Mesenchymal stem cell (in vitro differentiated cells and primary cell): ENCODE data around the gene INAFM2.

Experiments
- DNase-seq: peaks from one replicate; pipeline ENCODE4 v3.0.0-alpha.2; 2013
- H2AFZ ChIP-seq: one replicate; pipeline ENCODE4 v1.6.1; 2013; ENCODE audit warnings: low read depth, mild to moderate bottlenecking, control low read depth, inconsistent platforms, low read length, moderate library complexity
- H2AK5ac ChIP-seq: 2 replicates; pipeline ENCODE4 v1.6.1; 2013; ENCODE audit warnings: low read length, moderate library complexity, mild to moderate bottlenecking, inconsistent platforms; ENCODE audit not compliant: severe bottlenecking
- H2BK120ac ChIP-seq: one replicate; pipeline ENCODE4 v1.6.1; 2013; ENCODE audit warnings: low read depth, mild to moderate bottlenecking, inconsistent platforms, low read length, moderate library complexity
- H2BK12ac ChIP-seq, 2 experiments: one replicate each; pipeline ENCODE4 v1.6.1; 2013; ENCODE audit warnings: inconsistent platforms in 2 of 2, low read length in 2 of 2, mild to moderate bottlenecking in 2 of 2, moderate library complexity in 2 of 2, control low read depth in 1 of 2
- H2BK15ac ChIP-seq: one replicate; pipeline ENCODE4 v1.6.1; 2013; ENCODE audit warnings: mild to moderate bottlenecking, low read depth, inconsistent platforms; ENCODE audit not compliant: poor library complexity, severe bottlenecking
- H2BK5ac ChIP-seq: 2 replicates; pipeline ENCODE4 v1.6.1; 2013; ENCODE audit warnings: low read depth, mild to moderate bottlenecking, low read length, control low read depth, inconsistent platforms; ENCODE audit not compliant: poor library complexity, severe bottlenecking
- H3K14ac ChIP-seq, 2 experiments: one replicate each; pipeline ENCODE4 v1.6.1; 2013; ENCODE audit warnings: inconsistent platforms in 2 of 2, low read length in 2 of 2, control low read depth in 1 of 2, mild to moderate bottlenecking in 1 of 2, moderate library complexity in 1 of 2
- H3K18ac ChIP-seq, 2 experiments: one replicate each; pipeline ENCODE4 v1.6.1; 2013; ENCODE audit warnings: inconsistent platforms in 2 of 2, low read length in 2 of 2, control low read depth in 1 of 2, low read depth in 1 of 2, mild to moderate bottlenecking in 1 of 2
- H3K23ac ChIP-seq, 2 experiments: one replicate each; pipeline ENCODE4 v1.6.1; 2013; ENCODE audit warnings: inconsistent platforms in 2 of 2, low read length in 2 of 2, mild to moderate bottlenecking in 2 of 2, moderate library complexity in 2 of 2, control low read depth in 1 of 2
- H3K27ac ChIP-seq: 2 replicates; pipeline ENCODE4 v1.5.1; 2013; ENCODE audit warnings: mild to moderate bottlenecking, moderate library complexity, low read length, control low read depth, inconsistent platforms; ENCODE audit not compliant: poor library complexity, severe bottlenecking
- H3K27me3 ChIP-seq, 2 experiments: 2 replicates each; pipeline versions ENCODE4 v1.6.1 to v1.7.0; 2013; ENCODE audit warnings: low read length in 2 of 2, mild to moderate bottlenecking in 2 of 2, moderate library complexity in 2 of 2, control low read depth in 1 of 2, inconsistent platforms in 1 of 2; ENCODE audit not compliant: control insufficient read depth in 1 of 2, insufficient read depth in 1 of 2
- H3K36me3 ChIP-seq, 2 experiments: 2 replicates each; pipeline versions ENCODE4 v1.6.1 to v1.7.0; 2013; ENCODE audit warnings: low read length in 2 of 2, control low read depth in 1 of 2, inconsistent platforms in 1 of 2, low read depth in 1 of 2, mild to moderate bottlenecking in 1 of 2; ENCODE audit not compliant: insufficient read depth in 2 of 2, control insufficient read depth in 1 of 2
- H3K4ac ChIP-seq, 2 experiments: one replicate each; pipeline ENCODE4 v1.6.1; 2013; ENCODE audit warnings: inconsistent platforms in 2 of 2, low read length in 2 of 2, mild to moderate bottlenecking in 2 of 2, moderate library complexity in 2 of 2, control low read depth in 1 of 2, low read depth in 1 of 2
- H3K4me1 ChIP-seq: 2 replicates; pipeline ENCODE4 v1.6.1; 2013; ENCODE audit warnings: low read depth, low read length, control low read depth; ENCODE audit not compliant: control insufficient read depth, insufficient read depth
- H3K4me2 ChIP-seq: 2 replicates; pipeline ENCODE4 v1.6.1; 2013; ENCODE audit warnings: low read length, mild to moderate bottlenecking, inconsistent platforms; ENCODE audit not compliant: poor library complexity, severe bottlenecking
- H3K4me3 ChIP-seq, 2 experiments: 2 replicates each; pipeline versions ENCODE4 v1.5.1 to v1.7.0; 2013; ENCODE audit warnings: low read length in 2 of 2, mild to moderate bottlenecking in 2 of 2, control low read depth in 1 of 2, low read depth in 1 of 2; ENCODE audit not compliant: insufficient read depth in 1 of 2
- H3K79me1 ChIP-seq: replicated peaks from 2 replicates; pipeline ENCODE4 v1.6.1; 2013; ENCODE audit warnings: mild to moderate bottlenecking, control low read depth, low read length, inconsistent platforms; ENCODE audit not compliant: poor library complexity, severe bottlenecking
- H3K9ac ChIP-seq: 2 replicates; pipeline ENCODE4 v1.7.0; 2013; ENCODE audit warnings: mild to moderate bottlenecking, low read length, moderate library complexity
- H3K9me3 ChIP-seq: 2 replicates; pipeline ENCODE4 v1.7.0; 2013; ENCODE audit warnings: mild to moderate bottlenecking, low read length; ENCODE audit not compliant: control insufficient read depth
- H4K8ac ChIP-seq: one replicate; pipeline ENCODE4 v1.6.1; 2013; ENCODE audit warnings: inconsistent platforms, mild to moderate bottlenecking, low read length, moderate library complexity
- H4K91ac ChIP-seq: one replicate; pipeline ENCODE4 v1.6.1; 2013; ENCODE audit warnings: mild to moderate bottlenecking, low read length, inconsistent platforms
- WGBS: methylation state at CpG from one replicate; pipeline ENCODE4 v1.1.7; 2013; ENCODE audit warnings: mixed read lengths; 5-methylcytosine and 5-hydroxymethylcytosine counted together

The INAFM2 gene

DNA sequence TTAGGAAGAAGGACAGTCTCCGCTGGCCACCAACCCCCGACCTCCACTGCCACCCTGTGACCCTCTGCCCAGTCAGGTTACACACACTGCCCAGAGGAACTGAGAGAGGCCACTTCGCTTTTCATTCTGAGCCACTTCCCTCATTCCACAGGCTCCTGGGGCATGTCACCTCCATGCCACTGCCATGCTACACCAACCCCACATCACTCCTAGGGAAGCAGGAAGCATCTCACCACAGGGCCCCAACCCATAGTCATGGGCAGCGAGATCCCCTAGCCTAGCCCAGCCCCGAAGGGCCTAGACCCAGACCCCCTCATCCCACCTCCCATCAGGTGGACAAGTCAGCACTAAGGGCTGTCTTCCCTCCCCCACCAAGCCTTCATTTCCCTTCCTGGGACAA, 17.1 kb upstream of the INAFM2 start:
- no peak overlapping the region for H2BK120ac ChIP-seq
- no peak overlapping the region for H2BK15ac ChIP-seq
- H2BK12ac ChIP-seq = peak overlapping the region; percentile 14 to 24
- no peak overlapping the region for H2AK5ac ChIP-seq
- DNase-seq = no peak
- peak overlapping the region; percentile 79 for H4K91ac ChIP-seq
- no peaks in the 10 kb centered on the region for H3K79me1 ChIP-seq
- H3K9me3 ChIP-seq = no peaks in the 10 kb centered on the region
- H4K8ac ChIP-seq = peak overlapping the region; percentile 45
- no peak overlapping the region for H3K9ac ChIP-seq
- H3K18ac ChIP-seq = no peak overlapping the region
- no peak overlapping the region for H2AFZ ChIP-seq
- 90% methylated on average over 5 of the region's 5 CpGs for WGBS
- no peaks in the 10 kb centered on the region for H3K36me3 ChIP-seq
- no peak overlapping the region for H3K27ac ChIP-seq
- H3K27me3 ChIP-seq = peaks cover 42 to 90% of the 10 kb centered on the region in 2 experiments
- no peak overlapping the region for H3K4me2 ChIP-seq
- no peak overlapping the region for H3K23ac ChIP-seq
- no peak overlapping the region for H3K14ac ChIP-seq
- H2BK5ac ChIP-seq = no peak overlapping the region
- H3K4me1 ChIP-seq = peaks cover 18% of the 10 kb centered on the region
- H3K4ac ChIP-seq = no peak overlapping the region
- H3K4me3 ChIP-seq = no peak overlapping the region

- Histone ChIP-seq H3K18ac (peak overlapping the region in 1 of 2 experiments; percentile 49), H3K9me3 (no peaks in the 10 kb centered on the region), H2BK120ac (no peak overlapping the region), H2AK5ac (no peak overlapping the region), H3K4me1 (peaks cover 18% of the 10 kb centered on the region), H3K27me3 (peaks cover 42 to 90% of the 10 kb centered on the region in 2 experiments), H3K9ac (no peak overlapping the region), H2AFZ (peak overlapping the region; percentile 43), H4K8ac (peak overlapping the region; percentile 89), H3K27ac (no peak overlapping the region), H3K4me2 (no peak overlapping the region), H3K23ac (peak overlapping the region in 1 of 2 experiments; percentile 10), H3K14ac (peak overlapping the region in 1 of 2 experiments; percentile 42), H3K36me3 (no peaks in the 10 kb centered on the region), H3K4ac (no peak overlapping the region), H2BK12ac (peak overlapping the region; percentile 14 to 67), H4K91ac (peak overlapping the region; percentile 52), H3K79me1 (no peaks in the 10 kb centered on the region), H2BK5ac (no peak overlapping the region), H2BK15ac (peak overlapping the region; percentile 83), H3K4me3 (no peak overlapping the region)
- DNase-seq = no peak
- WGBS = 52% methylated on average over 3 of the region's 7 CpGs
Observed at GRCh38 chr15:40306908-40307307, 16.6 kb upstream of the INAFM2 start.

DNA sequence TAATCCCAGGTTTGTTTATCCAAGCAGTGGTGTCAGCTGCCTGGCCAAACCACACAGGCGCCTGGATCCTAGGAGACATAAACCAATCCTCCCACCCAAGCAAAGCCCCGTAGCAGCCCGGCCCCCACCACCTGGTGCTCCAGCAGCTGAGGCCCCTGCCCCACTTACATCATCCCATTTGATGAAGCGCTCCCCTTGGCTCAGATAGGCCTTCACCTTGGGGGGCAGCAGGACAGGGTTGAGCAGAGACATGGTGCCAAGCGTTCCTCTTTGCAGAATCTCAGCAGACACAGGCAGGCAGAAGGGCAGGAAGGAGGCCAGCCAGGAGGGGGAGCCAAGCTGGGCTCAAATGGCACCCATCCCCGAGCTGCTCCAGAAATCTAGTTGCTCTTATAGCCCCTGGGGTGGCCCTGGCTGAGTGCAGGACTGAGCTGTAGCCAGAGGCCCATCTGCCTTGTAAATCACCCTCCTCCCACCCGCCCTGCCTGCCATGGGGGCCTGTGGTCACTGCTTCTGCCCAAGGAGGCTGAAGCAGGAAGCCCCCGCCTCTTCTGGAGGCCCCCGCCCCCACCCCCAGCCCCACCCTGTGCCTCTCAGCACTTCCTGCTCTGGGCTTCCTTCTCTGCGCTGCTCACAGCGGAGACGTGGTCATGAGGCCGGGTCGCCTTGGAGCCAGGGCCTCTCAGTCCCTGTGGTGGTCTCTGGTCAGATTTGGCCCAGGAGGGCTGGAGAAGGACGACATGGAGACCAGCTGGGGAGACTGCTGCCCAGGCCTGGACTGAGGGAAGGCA, 15.9 kb upstream of the INAFM2 start, which contains the start of gene PLCB2:
Gene PLCB2 (minus strand): TSS at position 515 of the 791 bp plus-strand sequence. CDS start 263 bp downstream, at position 252.
- H3K4me2 ChIP-seq = no peak within 1 kb of the TSS
- H3K23ac ChIP-seq = peak within 1 kb of the TSS in 1 of 2 experiments; percentile 61
- peak within 1 kb of the TSS in 1 of 2 experiments; percentile 94 for H3K14ac ChIP-seq
- no peaks in the 10 kb centered on the region for H3K36me3 ChIP-seq
- peak within 1 kb of the TSS; percentile 98 for H4K8ac ChIP-seq
- peak within 1 kb of the TSS; percentile 86 for H2BK120ac ChIP-seq
- no peak within 1 kb of the TSS for H2AK5ac ChIP-seq
- H3K18ac ChIP-seq = peak within 1 kb of the TSS; percentile 94 to 96
- H2BK5ac ChIP-seq = no peak within 1 kb of the TSS
- WGBS = 15% methylated on average over 13 of the region's 15 CpGs
- H2AFZ ChIP-seq = peak within 1 kb of the TSS; percentile 57
- H3K27ac ChIP-seq = no peak within 1 kb of the TSS
- no peaks in the 10 kb centered on the region for H3K9me3 ChIP-seq
- no peaks in the 10 kb centered on the region for H3K79me1 ChIP-seq
- H3K4ac ChIP-seq = peak within 1 kb of the TSS; percentile 79 to 93
- H3K9ac ChIP-seq = no peak within 1 kb of the TSS
- H3K4me1 ChIP-seq = peaks cover 18% of the 10 kb centered on the region
- H4K91ac ChIP-seq = peak within 1 kb of the TSS; percentile 99
- DNase-seq = peak; percentile 58
- no peak within 1 kb of the TSS for H3K4me3 ChIP-seq
- H2BK15ac ChIP-seq = peak within 1 kb of the TSS; percentile 97
- H3K27me3 ChIP-seq = peaks cover 41 to 92% of the 10 kb centered on the region in 2 experiments
- H2BK12ac ChIP-seq = peak within 1 kb of the TSS; percentile 71 to 78

- no peak overlapping the region for H2AFZ ChIP-seq
- no peaks in the 10 kb centered on the region for H3K79me1 ChIP-seq
- peak overlapping the region; percentile 49 for H2BK15ac ChIP-seq
- no peak overlapping the region for H3K27ac ChIP-seq
- peak overlapping the region in 1 of 2 experiments; percentile 86 for H2BK12ac ChIP-seq
- no peak overlapping the region for H2BK5ac ChIP-seq
- 61% methylated on average over 8 of the region's 8 CpGs for WGBS
- H3K9me3 ChIP-seq = no peaks in the 10 kb centered on the region
- H3K4me1 ChIP-seq = peaks cover 20% of the 10 kb centered on the region
- DNase-seq = no peak
- H2BK120ac ChIP-seq = no peak overlapping the region
- no peak overlapping the region for H3K9ac ChIP-seq
- H2AK5ac ChIP-seq = no peak overlapping the region
- no peak overlapping the region for H3K4me2 ChIP-seq
- no peak overlapping the region for H3K14ac ChIP-seq
- H3K27me3 ChIP-seq = peaks cover 42 to 77% of the 10 kb centered on the region in 2 experiments
- no peak overlapping the region for H3K23ac ChIP-seq
- H3K36me3 ChIP-seq = no peaks in the 10 kb centered on the region
- no peak overlapping the region for H3K18ac ChIP-seq
- peak overlapping the region; percentile 47 for H4K91ac ChIP-seq
- H3K4ac ChIP-seq = no peak overlapping the region
- no peak overlapping the region for H4K8ac ChIP-seq
- no peak overlapping the region for H3K4me3 ChIP-seq
Observed at GRCh38 chr15:40309344-40309862, 14.1 kb upstream of the INAFM2 start.
